NCI-H187 treated with DMSO at 0.1 percent for 48 hours (cell line): ENCODE data around the gene SLMAP.

Experiments used
- DNase-seq: peaks from one replicate; lab custom pipeline; 2025; lab: John Stamatoyannopoulos, UW

The SLMAP gene

DNA sequence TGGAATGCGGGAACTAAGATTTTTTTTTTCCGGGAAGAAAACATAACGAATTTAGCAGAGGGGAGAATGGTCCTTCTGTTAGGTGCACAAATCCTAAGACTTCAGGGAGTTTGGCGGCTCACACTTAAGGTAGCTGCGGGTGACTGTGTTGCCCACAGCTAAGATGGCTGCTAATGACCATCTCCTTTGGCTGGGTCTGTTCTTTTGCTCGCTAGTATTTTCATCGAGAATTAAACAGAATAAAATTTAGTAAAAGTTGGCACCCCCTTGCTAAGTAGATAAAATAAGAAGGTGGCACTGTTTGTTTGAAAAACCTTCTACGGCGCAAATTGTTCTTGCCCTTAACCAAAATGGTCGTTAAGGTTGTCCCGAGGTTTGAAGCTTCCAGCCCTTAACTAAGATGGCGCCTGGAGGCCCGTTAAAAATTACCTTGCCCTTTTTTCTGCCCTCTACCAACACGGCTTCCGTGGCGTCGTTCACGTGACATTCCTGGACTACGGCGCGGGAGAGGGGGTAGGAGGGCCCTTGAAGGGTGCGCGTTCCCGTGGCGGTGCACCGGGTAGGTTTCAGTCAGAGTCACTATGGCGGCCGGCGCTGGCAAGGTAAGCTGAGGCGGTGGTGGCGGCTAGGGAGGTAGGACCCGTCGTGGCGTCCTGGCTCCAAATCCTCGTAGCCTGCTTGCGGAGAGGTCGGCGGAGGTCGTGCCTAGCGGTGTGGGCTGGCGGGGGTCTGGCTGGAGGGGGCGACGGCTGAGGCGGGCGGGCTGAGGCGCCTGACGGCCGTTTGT, at the start of gene SLMAP:
SLMAP (plus strand) TSS at position 569 of the 787 bp plus-strand sequence. CDS start 1,343 bp downstream, outside the sequence.
- peak; percentile 80 for DNase-seq

GRCh38 chr3:57706462-57706861, 49.6 kb upstream of the SLMAP start:
- no peak for DNase-seq

DNA sequence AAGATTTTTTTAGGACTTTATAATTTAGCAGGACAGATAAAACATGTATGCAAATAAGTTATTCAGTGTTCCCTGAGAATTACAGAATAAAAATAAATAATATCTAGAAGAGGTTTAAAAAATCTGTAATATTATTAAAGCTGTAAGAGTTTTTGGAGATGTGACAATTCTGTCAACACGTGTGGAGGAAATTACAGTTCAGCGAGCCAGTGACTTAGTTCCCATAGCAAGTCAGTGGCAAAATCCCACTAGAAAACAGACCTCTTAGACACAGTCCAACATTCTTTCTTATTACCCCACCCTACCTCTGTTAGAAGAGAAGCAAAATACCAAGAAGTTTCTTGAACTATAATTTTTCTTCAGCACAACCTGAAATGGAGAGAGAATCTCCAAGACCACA, 47.1 kb upstream of the SLMAP start:
- DNase-seq: no peak

DNA sequence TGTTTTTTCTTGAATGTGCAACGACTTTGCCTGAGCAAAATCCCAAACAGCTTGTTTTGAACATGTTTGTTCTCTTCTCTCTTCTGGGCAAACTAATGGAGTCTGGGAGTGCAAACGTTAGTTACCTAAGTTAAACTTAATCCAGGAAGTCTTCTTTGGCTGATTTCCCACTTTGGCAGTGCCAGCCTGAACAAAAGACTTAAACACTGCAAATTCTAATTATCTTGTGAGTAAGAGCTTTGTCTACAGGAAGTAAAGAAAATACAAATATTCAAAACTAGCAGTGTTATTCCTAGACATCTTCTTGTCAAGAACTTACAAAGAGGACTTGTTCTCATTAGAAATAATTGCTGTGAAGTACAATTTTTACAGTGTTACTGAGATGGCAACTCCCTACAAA, 46.5 kb upstream of the SLMAP start:
- no peak for DNase-seq

- no peak for DNase-seq
Measured at GRCh38 chr3:57715686-57716085, 40.4 kb upstream of the SLMAP start.

GRCh38 chr3:57717205-57717868, 38.8 kb upstream of the SLMAP start:
- DNase-seq: no peak

DNA sequence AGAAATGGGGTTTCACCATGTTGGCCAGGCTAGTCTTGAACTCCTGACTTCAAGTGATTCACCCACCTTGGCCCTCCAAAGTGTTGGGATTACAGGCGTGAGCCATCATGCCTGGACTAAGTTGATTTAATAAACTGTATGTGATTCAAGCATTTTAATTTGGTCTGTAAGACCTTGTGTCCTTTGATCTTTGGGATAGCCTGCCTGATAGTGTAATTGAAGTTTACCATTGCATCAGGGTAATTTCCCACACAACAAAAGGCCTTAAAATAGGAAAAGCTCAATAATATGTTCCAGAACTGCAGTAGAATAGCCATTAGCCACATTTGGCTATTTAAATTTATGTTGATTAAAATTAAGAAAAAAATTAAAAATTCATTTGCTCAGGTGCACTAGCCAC, 38.0 kb upstream of the SLMAP start:
- DNase-seq: no peak

GRCh38 chr3:57726397-57726796, 29.7 kb upstream of the SLMAP start:
- no peak for DNase-seq

- DNase-seq: no peak
Measured at GRCh38 chr3:57727106-57727505, 29.0 kb upstream of the SLMAP start.

DNA sequence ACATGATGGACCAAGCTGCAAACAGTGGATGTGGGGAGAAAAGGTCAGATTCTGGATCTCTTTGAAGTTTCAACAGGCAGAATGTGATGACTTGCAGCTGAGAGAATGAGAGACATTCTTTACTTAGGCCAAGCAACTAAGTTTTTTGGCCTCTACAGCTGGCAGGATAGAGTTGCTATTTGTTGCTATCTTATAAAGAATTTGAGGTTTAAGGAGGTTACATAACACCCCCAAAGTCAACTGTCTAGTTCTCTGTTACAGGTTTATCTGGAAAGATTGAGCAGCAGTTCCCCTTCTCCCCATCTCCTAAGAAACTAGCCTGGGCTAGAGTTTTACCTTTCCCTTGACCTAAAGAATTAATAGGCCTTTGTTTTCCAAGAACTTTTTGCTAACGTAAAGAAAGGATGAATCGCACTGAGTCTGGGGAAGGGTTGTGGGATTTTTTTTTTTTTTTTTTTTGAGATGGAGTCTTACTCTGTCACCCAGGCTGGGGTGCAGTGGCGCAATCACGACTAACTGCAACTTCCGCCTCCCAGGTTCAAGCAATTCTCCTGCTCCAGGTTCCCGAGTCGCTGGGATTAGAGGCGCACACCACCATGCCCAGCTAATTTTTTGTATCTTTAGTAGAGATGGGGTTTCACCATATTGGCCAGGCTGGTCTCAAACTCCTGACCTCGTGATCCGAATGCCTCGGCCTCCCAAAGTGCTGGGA, 26.6 kb upstream of the SLMAP start:
- no peak for DNase-seq

DNA sequence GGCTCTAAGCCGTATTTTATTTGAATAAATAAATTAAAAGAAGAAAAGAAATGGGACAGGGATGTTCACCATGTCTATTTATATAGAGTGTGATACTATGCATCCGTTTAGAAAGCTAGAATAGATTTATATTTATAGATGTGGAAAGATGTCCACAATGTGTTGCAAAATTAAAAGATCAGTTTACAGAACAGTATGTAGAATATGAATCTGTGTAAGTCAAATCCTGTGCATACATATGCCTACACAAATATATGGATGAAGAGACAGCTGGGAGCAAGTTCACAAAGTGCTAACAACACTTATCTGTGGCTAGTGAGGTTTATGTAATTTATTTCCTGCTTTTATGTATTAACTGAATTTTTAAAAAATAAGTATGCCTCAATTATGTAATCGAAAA, 25.4 kb upstream of the SLMAP start:
- no peak for DNase-seq

DNA sequence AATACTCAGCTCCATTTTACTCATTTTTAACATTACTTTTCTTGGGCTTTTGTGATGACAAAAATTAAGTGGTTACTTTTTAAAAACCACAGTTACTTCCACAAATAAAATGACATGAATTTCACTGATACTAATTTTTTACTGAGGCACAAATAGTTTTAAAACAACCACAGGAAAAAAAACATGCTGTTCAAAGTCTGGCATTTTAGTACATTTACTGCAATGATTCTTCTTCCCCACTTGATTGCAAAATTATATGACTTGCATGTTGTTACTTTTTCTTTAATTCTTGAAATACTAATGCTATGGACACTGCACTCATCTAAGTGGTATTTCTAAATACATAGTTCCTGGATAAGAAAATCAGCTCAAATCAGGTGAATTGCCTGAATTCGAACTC, 24.8 kb upstream of the SLMAP start:
- DNase-seq: no peak

DNA sequence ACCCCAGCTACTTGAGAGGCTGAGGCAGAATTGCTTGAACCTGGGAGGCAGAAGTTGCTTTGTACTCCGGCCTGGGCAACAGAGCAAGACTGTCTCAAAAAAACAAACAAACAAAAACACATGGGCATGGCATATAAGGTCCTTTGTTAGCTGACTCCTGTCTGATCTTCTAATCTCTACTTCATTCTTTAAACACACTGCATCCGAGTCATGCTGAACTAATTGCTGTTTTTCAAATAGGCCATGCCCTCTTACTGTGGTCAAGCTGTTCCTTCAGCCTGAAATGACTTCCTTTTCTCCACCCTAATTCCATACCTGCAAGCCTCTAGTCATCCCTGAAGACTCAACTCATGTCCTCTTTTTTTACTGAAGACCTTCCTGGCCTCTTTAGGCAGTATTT, 22.3 kb upstream of the SLMAP start:
- no peak for DNase-seq

DNA sequence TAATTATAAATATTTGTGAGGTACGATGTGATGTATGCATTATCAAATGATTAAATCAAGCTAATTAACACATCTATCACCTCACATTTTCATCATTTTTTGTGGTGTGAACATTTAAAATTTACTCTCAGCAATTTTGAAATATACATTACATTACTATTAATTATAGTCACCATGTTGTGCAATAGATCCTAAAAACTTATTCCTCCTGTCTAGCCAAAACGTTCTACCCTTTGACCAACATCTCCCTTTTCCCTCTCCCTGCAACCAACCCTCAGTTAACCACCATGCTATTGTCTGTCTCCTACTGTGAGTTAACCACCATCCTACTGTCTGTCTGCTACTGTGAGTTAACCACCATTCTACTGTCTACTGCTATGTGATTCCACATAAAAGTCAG, 20.7 kb upstream of the SLMAP start:
- DNase-seq: no peak

- no peak for DNase-seq
Measured at GRCh38 chr3:57737840-57738239, 18.3 kb upstream of the SLMAP start.

DNA sequence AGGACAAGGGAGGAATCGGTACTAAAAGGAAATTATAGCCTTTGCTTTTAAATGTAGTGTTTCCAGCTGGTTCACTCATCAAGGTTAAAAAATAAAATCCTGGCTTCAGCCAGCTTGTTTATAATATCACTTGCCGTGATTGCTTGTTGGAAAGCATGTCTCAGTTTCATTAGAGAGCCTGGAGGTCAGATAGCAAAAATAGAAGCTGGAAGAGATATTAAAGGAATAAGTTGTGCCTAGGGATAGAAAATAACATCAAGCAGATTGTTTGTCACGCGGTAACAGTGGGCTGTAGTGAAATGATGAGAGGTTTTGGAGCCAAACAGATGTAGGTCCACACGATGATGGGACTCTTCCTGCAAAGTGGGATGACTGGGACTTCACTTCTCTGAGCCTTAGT, 17.7 kb upstream of the SLMAP start:
- no peak for DNase-seq

DNA sequence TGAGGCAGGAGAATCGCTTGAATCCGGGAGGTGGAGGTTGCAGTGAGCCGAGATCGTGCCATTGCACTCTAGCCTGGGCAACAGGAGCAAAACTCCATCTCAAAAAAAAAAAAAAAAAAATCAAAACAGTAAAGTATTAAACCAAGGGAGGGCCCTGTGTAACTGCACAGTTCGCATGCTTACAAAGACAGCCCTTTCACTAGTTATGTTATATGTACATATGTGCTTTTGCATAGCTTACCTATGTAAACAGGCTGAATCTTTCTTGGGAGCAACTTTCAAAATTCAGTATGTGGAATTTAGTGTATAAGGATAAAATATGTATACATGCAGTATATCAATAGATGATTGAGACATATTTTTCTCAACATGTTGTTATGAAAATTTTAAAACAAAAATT, 16.1 kb upstream of the SLMAP start:
- DNase-seq: no peak

GRCh38 chr3:57743496-57743895, 12.6 kb upstream of the SLMAP start:
- DNase-seq: no peak

GRCh38 chr3:57745101-57745500, 11.0 kb upstream of the SLMAP start:
- no peak for DNase-seq

GRCh38 chr3:57746156-57747010, 9.7 kb upstream of the SLMAP start:
- DNase-seq: no peak

- DNase-seq: no peak
Measured at GRCh38 chr3:57749542-57749941, 6.6 kb upstream of the SLMAP start.

- no peak for DNase-seq
Measured at GRCh38 chr3:57752307-57752706, 3.8 kb upstream of the SLMAP start.
